VCaP (cell line): ENCODE data around the gene ZFHX3.

Experiments used
- H3K27ac ChIP-seq: fragments of 450-650 bp; 2 replicates; pipeline ENCODE4 v1.5.1; 2017
- CTCF ChIP-seq: fragments of 450-650 bp; conservative IDR thresholded peaks from 2 replicates; pipeline ENCODE4 v1.5.1; 2017; ENCODE audit warnings: mild to moderate bottlenecking, moderate library complexity

ZFHX3 gene

GRCh38 chr16:72859581-72859980, 188.3 kb downstream of the ZFHX3 start:
- no peak overlapping the region for H3K27ac ChIP-seq
- no peak for TF ChIP-seq CTCF

- no peak for TF ChIP-seq CTCF
- H3K27ac ChIP-seq: no peak overlapping the region
These were observed 189.0 kb downstream of the ZFHX3 start for GRCh38 chr16:72858665-72859493.

GRCh38 chr16:72857834-72858664, 189.9 kb downstream of the ZFHX3 start:
- no peak for TF ChIP-seq CTCF
- no peak overlapping the region for H3K27ac ChIP-seq

- TF ChIP-seq CTCF: no peak
- no peak overlapping the region for H3K27ac ChIP-seq
These were observed 191.1 kb downstream of the ZFHX3 start for GRCh38 chr16:72856797-72857196.

- no peak overlapping the region for H3K27ac ChIP-seq
- TF ChIP-seq CTCF: no peak
These were observed 193.5 kb downstream of the ZFHX3 start for GRCh38 chr16:72854267-72854959.

- H3K27ac ChIP-seq: no peak overlapping the region
- TF ChIP-seq CTCF: no peak
These were observed 194.2 kb downstream of the ZFHX3 start for GRCh38 chr16:72853575-72854266.
